Loucy (cell line): ENCODE data around the gene BCAS3.

ENCODE experiments used
- CTCF ChIP-seq: fragments of 200-600 bp; sonication (generic); conservative IDR thresholded peaks from 2 replicates; pipeline ENCODE4 v1.5.1; 2014; ENCODE audit warnings: mild to moderate bottlenecking, antibody characterized with exemption, low read length
- EZH2phosphoT487 ChIP-seq: fragments of 200-600 bp; IDR thresholded peaks from 2 replicates; pipeline ENCODE4 v1.6.1; 2018; ENCODE audit warnings: antibody characterized with exemption, mild to moderate bottlenecking, moderate library complexity, borderline replicate concordance

GRCh38 chr17:60629120-60629519, 48.5 kb upstream of the BCAS3 start:
- TF ChIP-seq CTCF (no peak), EZH2phosphoT487 (no peak)
